ENCODE measurements around the gene KIAA0513.

- TF ChIP-seq CTCF (IDR thresholded peaks at IDR 0.05) = no peak
- TF ChIP-seq POLR2AphosphoS5 (IDR thresholded peaks at IDR 0.05; ENCODE audit: low read depth, low read length) = no peak
- TF ChIP-seq SIN3A (IDR thresholded peaks at IDR 0.05; ENCODE audit: borderline replicate concordance, insufficient read depth, low read depth, low read length) = no peak
Measured at GRCh38 chr16:85017633-85018032, 10.0 kb upstream of the KIAA0513 start.
